Muscle of arm (tissue), 12 donors: Measurements from ENCODE around the gene ARHGAP9. TPM values are rescaled to one million over a fixed set of nuclear protein-coding genes. Genes with fewer than 3 reads are reported as not detected.
A peak's percentile ranks its signal among the peaks of the same experiment; 100 is the strongest.
"Not testable (repeated sequence)": the region's sequence is repeated elsewhere in the genome, so short reads cannot be mapped to it uniquely, and the experiment has no call there.

Experiments
- DNase-seq: peaks from one replicate; pipeline ENCODE4 v3.0.0-alpha.2; 2013
- polyA plus RNA-seq, 12 donors: library from polyadenylated mRNA; unstranded; fragments of 120-200 nt; gene quantifications; one replicate each; pipeline ENCODE4 v1.2.1, GENCODE V29; 2013; ENCODE audit not compliant: insufficient read length in 12 of 12

ARHGAP9 gene
- polyA plus RNA-seq, 12 donors: 3.4 to 18.7 (median 5.6) TPM; not detected in 1

- DNase-seq: peak; percentile 55
Observed at GRCh38 chr12:57518176-57518919, 38.7 kb upstream of the ARHGAP9 start.

- DNase-seq: not testable (repeated sequence)
Observed at GRCh38 chr12:57517718-57518117, 38.1 kb upstream of the ARHGAP9 start.

GRCh38 chr12:57517187-57517586 is 37.5 kb upstream of the ARHGAP9 start:
- no peak for DNase-seq

- DNase-seq: no peak
Observed at GRCh38 chr12:57516617-57517153, 37.0 kb upstream of the ARHGAP9 start.

GRCh38 chr12:57515934-57516541 is 36.4 kb upstream of the ARHGAP9 start:
- DNase-seq: no peak

GRCh38 chr12:57515408-57515933 is 35.8 kb upstream of the ARHGAP9 start:
- DNase-seq: no peak

- no peak for DNase-seq
Observed at GRCh38 chr12:57514720-57515407, 35.2 kb upstream of the ARHGAP9 start.

GRCh38 chr12:57514246-57514645 is 34.6 kb upstream of the ARHGAP9 start:
- not testable (repeated sequence) for DNase-seq

GRCh38 chr12:57513677-57514076 is 34.0 kb upstream of the ARHGAP9 start:
- not testable (repeated sequence) for DNase-seq

- no peak for DNase-seq
Observed at GRCh38 chr12:57513266-57513665, 33.6 kb upstream of the ARHGAP9 start.

GRCh38 chr12:57512665-57513064 is 33.0 kb upstream of the ARHGAP9 start:
- DNase-seq: no peak

GRCh38 chr12:57511588-57512325 is 32.1 kb upstream of the ARHGAP9 start:
- DNase-seq: no peak

GRCh38 chr12:57511161-57511560 is 31.5 kb upstream of the ARHGAP9 start:
- no peak for DNase-seq

GRCh38 chr12:57507796-57508195 is 28.1 kb upstream of the ARHGAP9 start:
- DNase-seq: not testable (repeated sequence)

GRCh38 chr12:57506541-57506940 is 26.9 kb upstream of the ARHGAP9 start:
- not testable (repeated sequence) for DNase-seq

- DNase-seq: not testable (repeated sequence)
Observed at GRCh38 chr12:57502311-57502969, 22.8 kb upstream of the ARHGAP9 start.

GRCh38 chr12:57500213-57500612 is 20.5 kb upstream of the ARHGAP9 start:
- no peak for DNase-seq

- DNase-seq: no peak
Observed at GRCh38 chr12:57498571-57498970, 18.9 kb upstream of the ARHGAP9 start.

- no peak for DNase-seq
Observed at GRCh38 chr12:57498132-57498502, 18.5 kb upstream of the ARHGAP9 start.

GRCh38 chr12:57497223-57498131 is 17.8 kb upstream of the ARHGAP9 start:
- DNase-seq: no peak
